Measurements from ENCODE around the gene NEXN. TPM values are rescaled to one million over a fixed set of nuclear protein-coding genes. Genes with fewer than 3 reads are reported as not detected.

NEXN gene
- total and polyA plus RNA-seq, 4 donors = 1.8 to 5.2 (median 3.5) TPM

GRCh38 chr1:77872645-77873044 lies 15.8 kb upstream of the NEXN start:
- WGBS (ENCODE audit: insufficient coverage) = no CpG with 5 or more reads among the region's 1 CpG
- Histone ChIP-seq H3K27me3 (ENCODE audit: control insufficient read depth, insufficient read depth, low read length) (no peaks in the 10 kb centered on the region), H3K27ac (ENCODE audit: low read depth, low read length) (no peak overlapping the region), H3K36me3 (ENCODE audit: control insufficient read depth, insufficient read depth, low read length) (peaks cover 5% of the 10 kb centered on the region), H3K4me1 (ENCODE audit: control insufficient read depth, insufficient read depth, low read length) (no peaks in the 10 kb centered on the region), H3K9me3 (ENCODE audit: control insufficient read depth, insufficient read depth, low read length) (no peaks in the 10 kb centered on the region), H3K4me3 (ENCODE audit: low read depth, low read length) (no peak overlapping the region)
- DNase-seq (ENCODE audit: low read depth in 4 of 6, low spot score in 6 of 6) = no peak

GRCh38 chr1:77873461-77873860 lies 15.0 kb upstream of the NEXN start:
- Histone ChIP-seq H3K4me1 (ENCODE audit: control insufficient read depth, insufficient read depth, low read length) (no peaks in the 10 kb centered on the region), H3K4me3 (ENCODE audit: low read depth, low read length) (no peak overlapping the region), H3K9me3 (ENCODE audit: control insufficient read depth, insufficient read depth, low read length) (no peaks in the 10 kb centered on the region), H3K27ac (ENCODE audit: low read depth, low read length) (no peak overlapping the region), H3K27me3 (ENCODE audit: control insufficient read depth, insufficient read depth, low read length) (no peaks in the 10 kb centered on the region), H3K36me3 (ENCODE audit: control insufficient read depth, insufficient read depth, low read length) (peaks cover 5% of the 10 kb centered on the region)
- WGBS (ENCODE audit: insufficient coverage) = no CpG with 5 or more reads among the region's 1 CpG
- no peak for DNase-seq (ENCODE audit: low read depth in 4 of 6, low spot score in 6 of 6)

GRCh38 chr1:77874804-77875445 lies 13.5 kb upstream of the NEXN start:
- no peak overlapping the region for H3K4me3 ChIP-seq (ENCODE audit: low read depth, low read length)
- H3K27me3 ChIP-seq (ENCODE audit: control insufficient read depth, insufficient read depth, low read length) = no peaks in the 10 kb centered on the region
- peaks cover 5% of the 10 kb centered on the region for H3K36me3 ChIP-seq (ENCODE audit: control insufficient read depth, insufficient read depth, low read length)
- DNase-seq (ENCODE audit: low read depth in 4 of 6, low spot score in 6 of 6) = no peak
- 100% methylated on average over 3 of the region's 4 CpGs for WGBS (ENCODE audit: insufficient coverage)
- no peaks in the 10 kb centered on the region for H3K9me3 ChIP-seq (ENCODE audit: control insufficient read depth, insufficient read depth, low read length)
- H3K4me1 ChIP-seq (ENCODE audit: control insufficient read depth, insufficient read depth, low read length) = no peaks in the 10 kb centered on the region
- no peak overlapping the region for H3K27ac ChIP-seq (ENCODE audit: low read depth, low read length)

GRCh38 chr1:77876884-77877283 lies 11.5 kb upstream of the NEXN start:
- H3K4me1 ChIP-seq (ENCODE audit: control insufficient read depth, insufficient read depth, low read length) = no peaks in the 10 kb centered on the region
- no peak for DNase-seq (ENCODE audit: low read depth in 4 of 6, low spot score in 6 of 6)
- no peaks in the 10 kb centered on the region for H3K9me3 ChIP-seq (ENCODE audit: control insufficient read depth, insufficient read depth, low read length)
- H3K27me3 ChIP-seq (ENCODE audit: control insufficient read depth, insufficient read depth, low read length) = no peaks in the 10 kb centered on the region
- WGBS (ENCODE audit: insufficient coverage) = 100% methylated on average over 1 of the region's 4 CpGs
- no peak overlapping the region for H3K4me3 ChIP-seq (ENCODE audit: low read depth, low read length)
- no peak overlapping the region for H3K27ac ChIP-seq (ENCODE audit: low read depth, low read length)
- peaks cover 5% of the 10 kb centered on the region for H3K36me3 ChIP-seq (ENCODE audit: control insufficient read depth, insufficient read depth, low read length)

- H3K4me1 ChIP-seq (ENCODE audit: control insufficient read depth, insufficient read depth, low read length) = no peaks in the 10 kb centered on the region
- H3K4me3 ChIP-seq (ENCODE audit: low read depth, low read length) = no peak overlapping the region
- no peaks in the 10 kb centered on the region for H3K9me3 ChIP-seq (ENCODE audit: control insufficient read depth, insufficient read depth, low read length)
- H3K27ac ChIP-seq (ENCODE audit: low read depth, low read length) = no peak overlapping the region
- 100% methylated on average over 1 of the region's 1 CpG for WGBS (ENCODE audit: insufficient coverage)
- no peaks in the 10 kb centered on the region for H3K36me3 ChIP-seq (ENCODE audit: control insufficient read depth, insufficient read depth, low read length)
- H3K27me3 ChIP-seq (ENCODE audit: control insufficient read depth, insufficient read depth, low read length) = no peaks in the 10 kb centered on the region
- no peak for DNase-seq (ENCODE audit: low read depth in 4 of 6, low spot score in 6 of 6)
These were observed 7.4 kb upstream of the NEXN start for GRCh38 chr1:77881061-77881460.

GRCh38 chr1:77882411-77882810 lies 6.0 kb upstream of the NEXN start:
- Histone ChIP-seq H3K4me3 (ENCODE audit: low read depth, low read length) (no peak overlapping the region), H3K27me3 (ENCODE audit: control insufficient read depth, insufficient read depth, low read length) (no peaks in the 10 kb centered on the region), H3K9me3 (ENCODE audit: control insufficient read depth, insufficient read depth, low read length) (no peaks in the 10 kb centered on the region), H3K36me3 (ENCODE audit: control insufficient read depth, insufficient read depth, low read length) (no peaks in the 10 kb centered on the region), H3K4me1 (ENCODE audit: control insufficient read depth, insufficient read depth, low read length) (no peaks in the 10 kb centered on the region), H3K27ac (ENCODE audit: low read depth, low read length) (no peak overlapping the region)
- DNase-seq (ENCODE audit: low read depth in 4 of 6, low spot score in 6 of 6) = no peak
- WGBS (ENCODE audit: insufficient coverage) = no CpG with 5 or more reads among the region's 2 CpGs

GRCh38 chr1:77888781-77889642 lies 588 bp downstream of the NEXN start:
- peak overlapping the region; percentile 90 for H3K27ac ChIP-seq (ENCODE audit: low read depth, low read length)
- WGBS (ENCODE audit: insufficient coverage) = 0% methylated on average over 33 of the region's 46 CpGs
- H3K27me3 ChIP-seq (ENCODE audit: control insufficient read depth, insufficient read depth, low read length) = no peaks in the 10 kb centered on the region
- peaks cover 9% of the 10 kb centered on the region for H3K4me1 ChIP-seq (ENCODE audit: control insufficient read depth, insufficient read depth, low read length)
- H3K4me3 ChIP-seq (ENCODE audit: low read depth, low read length) = peak overlapping the region; percentile 72
- no peaks in the 10 kb centered on the region for H3K9me3 ChIP-seq (ENCODE audit: control insufficient read depth, insufficient read depth, low read length)
- peak; percentile 8 to 56 (median 18) for DNase-seq (ENCODE audit: low read depth in 4 of 6, low spot score in 6 of 6)
- no peaks in the 10 kb centered on the region for H3K36me3 ChIP-seq (ENCODE audit: control insufficient read depth, insufficient read depth, low read length)

GRCh38 chr1:77889671-77890070 lies 1.2 kb downstream of the NEXN start:
- H3K27ac ChIP-seq (ENCODE audit: low read depth, low read length) = no peak overlapping the region
- H3K4me3 ChIP-seq (ENCODE audit: low read depth, low read length) = peak overlapping the region; percentile 72
- no CpG with 5 or more reads among the region's 7 CpGs for WGBS (ENCODE audit: insufficient coverage)

GRCh38 chr1:77891200-77891599 lies 2.8 kb downstream of the NEXN start:
- Histone ChIP-seq H3K36me3 (ENCODE audit: control insufficient read depth, insufficient read depth, low read length) (no peaks in the 10 kb centered on the region), H3K27me3 (ENCODE audit: control insufficient read depth, insufficient read depth, low read length) (no peaks in the 10 kb centered on the region), H3K4me1 (ENCODE audit: control insufficient read depth, insufficient read depth, low read length) (peaks cover 9% of the 10 kb centered on the region), H3K4me3 (ENCODE audit: low read depth, low read length) (no peak overlapping the region), H3K9me3 (ENCODE audit: control insufficient read depth, insufficient read depth, low read length) (peaks cover 2% of the 10 kb centered on the region), H3K27ac (ENCODE audit: low read depth, low read length) (no peak overlapping the region)
- no CpG with 5 or more reads among the region's 1 CpG for WGBS (ENCODE audit: insufficient coverage)
- DNase-seq (ENCODE audit: low read depth in 4 of 6, low spot score in 6 of 6) = no peak

More at GRCh38 chr1:77889671-77890070, 1.2 kb downstream of the NEXN start:
- Histone ChIP-seq H3K36me3 (ENCODE audit: control insufficient read depth, insufficient read depth, low read length) (no peaks in the 10 kb centered on the region), H3K9me3 (ENCODE audit: control insufficient read depth, insufficient read depth, low read length) (no peaks in the 10 kb centered on the region), H3K27me3 (ENCODE audit: control insufficient read depth, insufficient read depth, low read length) (no peaks in the 10 kb centered on the region), H3K4me1 (ENCODE audit: control insufficient read depth, insufficient read depth, low read length) (peaks cover 9% of the 10 kb centered on the region)
- DNase-seq (ENCODE audit: low read depth in 4 of 6, low spot score in 6 of 6) = no peak
